HCT116 (cell line): ENCODE results near the gene MTRF1L.
"Not testable (repeated sequence)": the region's sequence is repeated elsewhere in the genome, so short reads cannot be mapped to it uniquely, and the experiment has no call there.

Source experiments
- CBX3 ChIP-seq: IDR thresholded peaks from 2 replicates; pipeline ENCODE4 v1.6.1; 2012; ENCODE audit warnings: low read depth
- CEBPB ChIP-seq: IDR thresholded peaks from 2 replicates; pipeline ENCODE4 v1.6.1; 2012; ENCODE audit warnings: low read depth
- CTCF ChIP-seq, 3 experiments: fragments of 200-600 bp in 1 of 3; sonication (generic) in 1 of 3; IDR thresholded peaks in 2 of 3; conservative IDR thresholded peaks in 1 of 3; 2 replicates each; pipeline ENCODE4 v1.5.1; 2012 to 2017; ENCODE audit warnings: low read depth in 2 of 3, low read length in 2 of 3, antibody characterized with exemption in 1 of 3, borderline replicate concordance in 1 of 3, control low read depth in 1 of 3, mild to moderate bottlenecking in 1 of 3, mixed read lengths in 1 of 3, mixed run types in 1 of 3, moderate library complexity in 1 of 3; ENCODE audit not compliant: insufficient read depth in 1 of 3
- EZH2 ChIP-seq: fragments of 200-600 bp; sonication (generic); IDR thresholded peaks from 2 replicates; pipeline ENCODE4 v1.6.1; 2017; ENCODE audit warnings: antibody characterized with exemption, mixed run types
- EZH2phosphoT487 ChIP-seq: fragments of 200-600 bp; IDR thresholded peaks from 2 replicates; pipeline ENCODE4 v1.6.1; 2018; ENCODE audit warnings: antibody characterized with exemption, borderline replicate concordance
- JUND ChIP-seq: IDR thresholded peaks from 2 replicates; pipeline ENCODE4 v1.6.1; 2012
- POLR2A ChIP-seq: IDR thresholded peaks from 2 replicates; pipeline ENCODE4 v1.7.0; 2011; ENCODE audit warnings: borderline replicate concordance; ENCODE audit not compliant: insufficient read depth, insufficient read length; ENCODE audit errors: extremely low read depth
- POLR2AphosphoS5 ChIP-seq: IDR thresholded peaks from 2 replicates; pipeline ENCODE4 v1.6.1; 2011; ENCODE audit warnings: mild to moderate bottlenecking, low read depth, low read length, moderate library complexity
- RAD21 ChIP-seq: IDR thresholded peaks from 2 replicates; pipeline ENCODE4 v1.6.1; 2012; ENCODE audit warnings: low read depth, mild to moderate bottlenecking
- SP1 ChIP-seq: IDR thresholded peaks from 2 replicates; pipeline ENCODE4 v1.6.1; 2012; ENCODE audit warnings: low read depth
- YY1 ChIP-seq: IDR thresholded peaks from 2 replicates; pipeline ENCODE4 v1.6.1; 2011; ENCODE audit warnings: low read length, low read depth, moderate library complexity, mild to moderate bottlenecking; ENCODE audit not compliant: insufficient replicate concordance; ENCODE audit errors: extremely low read depth
- ZFX ChIP-seq: fragments of 450-650 bp; IDR thresholded peaks from 2 replicates; pipeline ENCODE4 v1.6.1; 2017
- TF ChIP-seq, protein P1 (sequence below): IDR thresholded peaks from 2 replicates; pipeline ENCODE4 v1.6.1; 2012; ENCODE audit warnings: low read depth
- TF ChIP-seq, protein P2 (sequence below): IDR thresholded peaks from 2 replicates; pipeline ENCODE4 v1.6.1; 2011; ENCODE audit warnings: mild to moderate bottlenecking, low read length, moderate library complexity; ENCODE audit not compliant: insufficient replicate concordance; ENCODE audit errors: extremely low read depth

DNA sequence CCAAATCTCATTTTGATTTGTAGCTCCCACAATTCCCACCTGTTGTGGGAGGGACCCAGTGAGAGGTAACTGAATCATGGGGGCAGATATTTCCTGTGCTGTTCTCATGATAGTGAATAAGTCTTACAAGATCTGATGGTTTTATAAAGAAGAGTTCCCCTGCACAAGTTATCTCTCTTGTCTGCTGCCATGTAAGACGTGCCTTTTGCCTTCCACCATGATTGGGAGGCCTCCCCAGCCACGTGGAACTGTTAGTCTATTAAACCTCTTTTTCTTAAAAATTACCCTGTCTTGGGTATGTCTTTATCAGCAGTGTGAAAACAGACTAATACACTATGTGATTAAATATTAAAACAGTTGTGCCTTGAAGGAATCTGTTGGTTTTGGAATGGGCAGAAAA is 3.0 kb downstream of the MTRF1L start:
- not testable (repeated sequence) for TF ChIP-seq YY1; CTCF (IDR thresholded peaks at IDR 0.05 in 2 of 3, conservative IDR thresholded peaks at IDR 0.05 in 1 of 3; ENCODE audit: borderline replicate concordance in 1 of 3, insufficient read depth in 1 of 3, low read depth in 2 of 3, low read length in 2 of 3); EZH2phosphoT487; POLR2AphosphoS5; JUND; CBX3; RAD21; POLR2A; SP1; CEBPB; EZH2; ZFX
- TF ChIP-seq, protein P1, sequence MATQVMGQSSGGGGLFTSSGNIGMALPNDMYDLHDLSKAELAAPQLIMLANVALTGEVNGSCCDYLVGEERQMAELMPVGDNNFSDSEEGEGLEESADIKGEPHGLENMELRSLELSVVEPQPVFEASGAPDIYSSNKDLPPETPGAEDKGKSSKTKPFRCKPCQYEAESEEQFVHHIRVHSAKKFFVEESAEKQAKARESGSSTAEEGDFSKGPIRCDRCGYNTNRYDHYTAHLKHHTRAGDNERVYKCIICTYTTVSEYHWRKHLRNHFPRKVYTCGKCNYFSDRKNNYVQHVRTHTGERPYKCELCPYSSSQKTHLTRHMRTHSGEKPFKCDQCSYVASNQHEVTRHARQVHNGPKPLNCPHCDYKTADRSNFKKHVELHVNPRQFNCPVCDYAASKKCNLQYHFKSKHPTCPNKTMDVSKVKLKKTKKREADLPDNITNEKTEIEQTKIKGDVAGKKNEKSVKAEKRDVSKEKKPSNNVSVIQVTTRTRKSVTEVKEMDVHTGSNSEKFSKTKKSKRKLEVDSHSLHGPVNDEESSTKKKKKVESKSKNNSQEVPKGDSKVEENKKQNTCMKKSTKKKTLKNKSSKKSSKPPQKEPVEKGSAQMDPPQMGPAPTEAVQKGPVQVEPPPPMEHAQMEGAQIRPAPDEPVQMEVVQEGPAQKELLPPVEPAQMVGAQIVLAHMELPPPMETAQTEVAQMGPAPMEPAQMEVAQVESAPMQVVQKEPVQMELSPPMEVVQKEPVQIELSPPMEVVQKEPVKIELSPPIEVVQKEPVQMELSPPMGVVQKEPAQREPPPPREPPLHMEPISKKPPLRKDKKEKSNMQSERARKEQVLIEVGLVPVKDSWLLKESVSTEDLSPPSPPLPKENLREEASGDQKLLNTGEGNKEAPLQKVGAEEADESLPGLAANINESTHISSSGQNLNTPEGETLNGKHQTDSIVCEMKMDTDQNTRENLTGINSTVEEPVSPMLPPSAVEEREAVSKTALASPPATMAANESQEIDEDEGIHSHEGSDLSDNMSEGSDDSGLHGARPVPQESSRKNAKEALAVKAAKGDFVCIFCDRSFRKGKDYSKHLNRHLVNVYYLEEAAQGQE, result not testable (repeated sequence)
- TF ChIP-seq, protein P2, sequence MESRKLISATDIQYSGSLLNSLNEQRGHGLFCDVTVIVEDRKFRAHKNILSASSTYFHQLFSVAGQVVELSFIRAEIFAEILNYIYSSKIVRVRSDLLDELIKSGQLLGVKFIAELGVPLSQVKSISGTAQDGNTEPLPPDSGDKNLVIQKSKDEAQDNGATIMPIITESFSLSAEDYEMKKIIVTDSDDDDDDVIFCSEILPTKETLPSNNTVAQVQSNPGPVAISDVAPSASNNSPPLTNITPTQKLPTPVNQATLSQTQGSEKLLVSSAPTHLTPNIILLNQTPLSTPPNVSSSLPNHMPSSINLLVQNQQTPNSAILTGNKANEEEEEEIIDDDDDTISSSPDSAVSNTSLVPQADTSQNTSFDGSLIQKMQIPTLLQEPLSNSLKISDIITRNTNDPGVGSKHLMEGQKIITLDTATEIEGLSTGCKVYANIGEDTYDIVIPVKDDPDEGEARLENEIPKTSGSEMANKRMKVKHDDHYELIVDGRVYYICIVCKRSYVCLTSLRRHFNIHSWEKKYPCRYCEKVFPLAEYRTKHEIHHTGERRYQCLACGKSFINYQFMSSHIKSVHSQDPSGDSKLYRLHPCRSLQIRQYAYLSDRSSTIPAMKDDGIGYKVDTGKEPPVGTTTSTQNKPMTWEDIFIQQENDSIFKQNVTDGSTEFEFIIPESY, result not testable (repeated sequence)
